H9 (cell line): ENCODE measurements around the gene ANK3. TPM values are rescaled to one million over a fixed set of nuclear protein-coding genes. Genes with fewer than 3 reads are reported as not detected.

Experiments used
- DNase-seq: peaks from one replicate; pipeline ENCODE4 v3.0.0-alpha.2; 2017
- H2AFZ ChIP-seq: one replicate; pipeline ENCODE4 v1.6.1; 2013; ENCODE audit warnings: mild to moderate bottlenecking, low read length, control low read depth, moderate library complexity
- H2AK5ac ChIP-seq: 2 replicates; pipeline ENCODE4 v1.6.1; 2013; ENCODE audit warnings: low read length, control low read depth, mixed read lengths; ENCODE audit not compliant: insufficient read length
- H2BK120ac ChIP-seq: one replicate; pipeline ENCODE4 v1.6.1; 2013; ENCODE audit warnings: low read depth, mild to moderate bottlenecking, low read length, control low read depth, inconsistent platforms; ENCODE audit not compliant: poor library complexity, severe bottlenecking
- H2BK12ac ChIP-seq: 2 replicates; pipeline ENCODE4 v1.6.1; 2013; ENCODE audit warnings: low read length, control low read depth, mixed read lengths, low read depth; ENCODE audit not compliant: insufficient read length
- H2BK15ac ChIP-seq: 2 replicates; pipeline ENCODE4 v1.6.1; 2013; ENCODE audit warnings: low read depth, low read length, control low read depth
- H2BK20ac ChIP-seq: one replicate; pipeline ENCODE4 v1.6.1; 2013; ENCODE audit warnings: low read depth, mild to moderate bottlenecking, low read length, control low read depth, inconsistent platforms; ENCODE audit not compliant: poor library complexity, severe bottlenecking
- H2BK5ac ChIP-seq: 2 replicates; pipeline ENCODE4 v1.6.1; 2013; ENCODE audit warnings: low read length, control low read depth, mixed read lengths; ENCODE audit not compliant: insufficient read length
- H3K14ac ChIP-seq: 2 replicates; pipeline ENCODE4 v1.6.1; 2013; ENCODE audit warnings: low read length, control low read depth; ENCODE audit not compliant: insufficient read depth
- H3K18ac ChIP-seq: 2 replicates; pipeline ENCODE4 v1.6.1; 2013; ENCODE audit warnings: low read depth, mild to moderate bottlenecking, mixed read lengths, low read length, control low read depth; ENCODE audit not compliant: insufficient read length
- H3K23ac ChIP-seq: 2 replicates; pipeline ENCODE4 v1.6.1; 2013; ENCODE audit warnings: low read length, control low read depth, mixed read lengths, low read depth; ENCODE audit not compliant: insufficient read length
- H3K23me2 ChIP-seq: 2 replicates; pipeline ENCODE4 v1.6.1; 2013; ENCODE audit warnings: low read depth, mild to moderate bottlenecking, mixed read lengths, low read length, control low read depth; ENCODE audit not compliant: insufficient read length, poor library complexity, severe bottlenecking
- H3K27ac ChIP-seq: 2 replicates; pipeline ENCODE4 v1.5.1; 2013; ENCODE audit warnings: low read length, control low read depth, mixed read lengths, low read depth; ENCODE audit not compliant: insufficient read length
- H3K27me3 ChIP-seq: 2 replicates; pipeline ENCODE4 v1.6.1; 2013; ENCODE audit warnings: low read length, control low read depth, inconsistent platforms; ENCODE audit not compliant: insufficient read depth
- H3K4ac ChIP-seq: 2 replicates; pipeline ENCODE4 v1.6.1; 2013; ENCODE audit warnings: low read depth, mild to moderate bottlenecking, control low read depth, inconsistent platforms, low read length, moderate library complexity
- H3K4me1 ChIP-seq: 2 replicates; pipeline ENCODE4 v1.6.1; 2013; ENCODE audit warnings: low read length, control low read depth, inconsistent platforms; ENCODE audit not compliant: insufficient read depth
- H3K4me2 ChIP-seq: 2 replicates; pipeline ENCODE4 v1.6.1; 2013; ENCODE audit warnings: low read length, control low read depth, mixed read lengths; ENCODE audit not compliant: insufficient read length, insufficient read depth
- H3K56ac ChIP-seq: 2 replicates; pipeline ENCODE4 v1.6.1; 2013; ENCODE audit warnings: low read depth, mild to moderate bottlenecking, mixed read lengths, low read length, control low read depth; ENCODE audit not compliant: insufficient read length
- H3K79me1 ChIP-seq: 2 replicates; pipeline ENCODE4 v1.6.1; 2013; ENCODE audit warnings: low read depth, mild to moderate bottlenecking, moderate library complexity, low read length, control low read depth, inconsistent platforms; ENCODE audit not compliant: insufficient read depth, poor library complexity, severe bottlenecking
- H3K79me2 ChIP-seq: 2 replicates; pipeline ENCODE4 v1.6.1; 2013; ENCODE audit warnings: low read length, control low read depth, inconsistent platforms; ENCODE audit not compliant: insufficient read depth
- H3K9ac ChIP-seq: 2 replicates; pipeline ENCODE4 v1.6.1; 2013; ENCODE audit warnings: low read length, control low read depth, mixed read lengths; ENCODE audit not compliant: insufficient read length; ENCODE audit errors: extremely low read depth
- H3K9me3 ChIP-seq: one replicate; pipeline ENCODE4 v1.6.1; 2013; ENCODE audit warnings: low read depth, low read length, inconsistent platforms; ENCODE audit not compliant: control insufficient read depth
- H3T11ph ChIP-seq: one replicate; pipeline ENCODE4 v1.6.1; 2013; ENCODE audit warnings: mild to moderate bottlenecking, low read length, control low read depth, inconsistent platforms
- H4K20me1 ChIP-seq: one replicate; pipeline ENCODE4 v1.6.1; 2013; ENCODE audit not compliant: control insufficient read depth, insufficient read length, insufficient read depth
- H4K5ac ChIP-seq: 2 replicates; pipeline ENCODE4 v1.6.1; 2013; ENCODE audit warnings: low read depth, mild to moderate bottlenecking, mixed read lengths, low read length, control low read depth; ENCODE audit not compliant: insufficient read length
- H4K8ac ChIP-seq: replicated peaks from 2 replicates; pipeline ENCODE4 v1.6.1; 2013; ENCODE audit warnings: low read length, control low read depth, mixed read lengths, low read depth; ENCODE audit not compliant: insufficient read length
- H4K91ac ChIP-seq: 2 replicates; pipeline ENCODE4 v1.6.1; 2013; ENCODE audit warnings: low read depth, mild to moderate bottlenecking, moderate library complexity, mixed read lengths, low read length, control low read depth; ENCODE audit not compliant: insufficient read length
- H3K27ac Mint-ChIP-seq, 3 experiments: 2 replicates in 2 of 3; 3 replicates in 1 of 3; pipeline ENCODE4 v1.8.0; 2020 to 2021; ENCODE audit warnings: mixed read lengths in 3 of 3, mild to moderate bottlenecking in 1 of 3, moderate library complexity in 1 of 3
- H3K27me3 Mint-ChIP-seq: 2 replicates; pipeline ENCODE4 v1.8.0; 2021; ENCODE audit warnings: low read depth, mild to moderate bottlenecking, moderate library complexity, mixed read lengths
- H3K36me3 Mint-ChIP-seq, 3 experiments: 2 replicates in 2 of 3; 3 replicates in 1 of 3; pipeline ENCODE4 v1.8.0; 2020 to 2021; ENCODE audit warnings: low read depth in 3 of 3, mixed read lengths in 3 of 3; ENCODE audit not compliant: insufficient read depth in 1 of 3
- H3K4me1 Mint-ChIP-seq, 2 experiments: 2 replicates each; pipeline ENCODE4 v1.8.0; 2020; ENCODE audit warnings: mixed read lengths in 2 of 2
- H3K4me3 Mint-ChIP-seq, 2 experiments: 2 replicates in 1 of 2; 3 replicates in 1 of 2; pipeline ENCODE4 v1.8.0; 2020 to 2021; ENCODE audit warnings: mild to moderate bottlenecking in 2 of 2, mixed read lengths in 2 of 2, moderate library complexity in 1 of 2
- H3K9me3 Mint-ChIP-seq, 2 experiments: 2 replicates in 1 of 2; 3 replicates in 1 of 2; pipeline ENCODE4 v1.8.0; 2020; ENCODE audit warnings: mild to moderate bottlenecking in 2 of 2, mixed read lengths in 2 of 2, moderate library complexity in 1 of 2
- total RNA-seq: library from RNA; stranded (reverse); gene quantifications from 2 replicates; pipeline ENCODE4 v1.2.1, GENCODE V29; 2021
- TF ChIP-seq, protein P1 (sequence below): fragments of 200-600 bp; sonication (generic); conservative IDR thresholded peaks from 3 replicates; pipeline ENCODE4 v1.8.0; 2021; ENCODE audit warnings: antibody characterized with exemption, mild to moderate bottlenecking

Gene ANK3
- total RNA-seq, 1 experiment from 2014 or later = 59.6 TPM

DNA sequence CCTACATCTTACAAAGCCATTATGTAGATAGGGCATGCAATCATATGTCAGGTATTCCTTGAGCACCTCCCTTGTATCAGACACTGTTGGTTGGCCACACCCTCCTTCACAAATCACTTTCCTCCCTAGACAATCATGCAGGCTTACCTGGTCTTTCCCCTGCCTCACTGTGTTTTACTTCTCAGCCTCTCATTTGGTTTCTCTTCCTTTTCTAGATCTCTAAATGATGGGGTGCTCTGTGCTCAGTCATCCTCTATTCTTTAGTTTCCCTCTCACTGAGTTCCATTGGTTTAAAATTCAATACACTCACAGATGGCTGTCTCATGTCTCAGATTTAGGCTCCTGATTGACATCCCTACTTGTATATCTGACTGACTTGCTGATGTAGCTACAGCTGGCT lies 31.4 kb downstream of the ANK3 start:
- Mint-ChIP-seq H3K27ac (no peak overlapping the region), H3K27me3 (no peaks in the 10 kb centered on the region), H3K9me3 (no peaks in the 10 kb centered on the region), H3K4me1 (peaks cover 15 to 16% of the 10 kb centered on the region in 2 experiments), H3K4me3 (no peak overlapping the region), H3K36me3 (no peaks in the 10 kb centered on the region)
- Histone ChIP-seq H3K4ac (no peak overlapping the region), H3K23ac (no peak overlapping the region), H2BK12ac (no peak overlapping the region), H2AK5ac (no peak overlapping the region), H3T11ph (no peak overlapping the region), H3K27ac (no peak overlapping the region), H4K91ac (no peak overlapping the region), H2BK120ac (no peak overlapping the region), H4K8ac (no peak overlapping the region), H3K9me3 (no peaks in the 10 kb centered on the region), H3K18ac (no peak overlapping the region), H3K4me2 (no peak overlapping the region), H3K56ac (no peak overlapping the region), H2BK15ac (no peak overlapping the region), H2AFZ (no peak overlapping the region), H2BK5ac (no peak overlapping the region), H3K14ac (no peak overlapping the region), H3K79me2 (no peaks in the 10 kb centered on the region), H2BK20ac (no peak overlapping the region), H3K9ac (no peak overlapping the region), H3K79me1 (no peaks in the 10 kb centered on the region), H3K23me2 (no peaks in the 10 kb centered on the region), H4K20me1 (no peaks in the 10 kb centered on the region), H3K4me1 (no peaks in the 10 kb centered on the region; the same call in 1 of the 2 replicates), H4K5ac (no peak overlapping the region), H3K27me3 (no peaks in the 10 kb centered on the region)
- TF ChIP-seq, protein P1, sequence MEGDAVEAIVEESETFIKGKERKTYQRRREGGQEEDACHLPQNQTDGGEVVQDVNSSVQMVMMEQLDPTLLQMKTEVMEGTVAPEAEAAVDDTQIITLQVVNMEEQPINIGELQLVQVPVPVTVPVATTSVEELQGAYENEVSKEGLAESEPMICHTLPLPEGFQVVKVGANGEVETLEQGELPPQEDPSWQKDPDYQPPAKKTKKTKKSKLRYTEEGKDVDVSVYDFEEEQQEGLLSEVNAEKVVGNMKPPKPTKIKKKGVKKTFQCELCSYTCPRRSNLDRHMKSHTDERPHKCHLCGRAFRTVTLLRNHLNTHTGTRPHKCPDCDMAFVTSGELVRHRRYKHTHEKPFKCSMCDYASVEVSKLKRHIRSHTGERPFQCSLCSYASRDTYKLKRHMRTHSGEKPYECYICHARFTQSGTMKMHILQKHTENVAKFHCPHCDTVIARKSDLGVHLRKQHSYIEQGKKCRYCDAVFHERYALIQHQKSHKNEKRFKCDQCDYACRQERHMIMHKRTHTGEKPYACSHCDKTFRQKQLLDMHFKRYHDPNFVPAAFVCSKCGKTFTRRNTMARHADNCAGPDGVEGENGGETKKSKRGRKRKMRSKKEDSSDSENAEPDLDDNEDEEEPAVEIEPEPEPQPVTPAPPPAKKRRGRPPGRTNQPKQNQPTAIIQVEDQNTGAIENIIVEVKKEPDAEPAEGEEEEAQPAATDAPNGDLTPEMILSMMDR = no peak
- no peak for DNase-seq
